Uterus (tissue), 2 donors: ENCODE data around the gene TTC36.

Experiments
- POLR2A ChIP-seq, 2 donors: fragments of 450-650 bp; IDR thresholded peaks; one replicate each; pipeline ENCODE4 v1.6.1; 2016; ENCODE audit warnings: antibody characterized with exemption in 2 of 2, mild to moderate bottlenecking in 1 of 2, moderate library complexity in 1 of 2
- TF ChIP-seq, protein P1 (sequence below), 4 experiments: fragments of 200-600 bp in 2 of 4; fragments of 450-650 bp in 2 of 4; sonication (generic) in 2 of 4; IDR thresholded peaks; one replicate each; pipeline ENCODE4 v1.5.1; 2016 to 2019; ENCODE audit warnings: antibody characterized with exemption in 4 of 4, mild to moderate bottlenecking in 2 of 4, moderate library complexity in 1 of 4

GRCh38 chr11:118485273-118485672 is 42.0 kb upstream of the TTC36 start:
- TF ChIP-seq, protein P1, sequence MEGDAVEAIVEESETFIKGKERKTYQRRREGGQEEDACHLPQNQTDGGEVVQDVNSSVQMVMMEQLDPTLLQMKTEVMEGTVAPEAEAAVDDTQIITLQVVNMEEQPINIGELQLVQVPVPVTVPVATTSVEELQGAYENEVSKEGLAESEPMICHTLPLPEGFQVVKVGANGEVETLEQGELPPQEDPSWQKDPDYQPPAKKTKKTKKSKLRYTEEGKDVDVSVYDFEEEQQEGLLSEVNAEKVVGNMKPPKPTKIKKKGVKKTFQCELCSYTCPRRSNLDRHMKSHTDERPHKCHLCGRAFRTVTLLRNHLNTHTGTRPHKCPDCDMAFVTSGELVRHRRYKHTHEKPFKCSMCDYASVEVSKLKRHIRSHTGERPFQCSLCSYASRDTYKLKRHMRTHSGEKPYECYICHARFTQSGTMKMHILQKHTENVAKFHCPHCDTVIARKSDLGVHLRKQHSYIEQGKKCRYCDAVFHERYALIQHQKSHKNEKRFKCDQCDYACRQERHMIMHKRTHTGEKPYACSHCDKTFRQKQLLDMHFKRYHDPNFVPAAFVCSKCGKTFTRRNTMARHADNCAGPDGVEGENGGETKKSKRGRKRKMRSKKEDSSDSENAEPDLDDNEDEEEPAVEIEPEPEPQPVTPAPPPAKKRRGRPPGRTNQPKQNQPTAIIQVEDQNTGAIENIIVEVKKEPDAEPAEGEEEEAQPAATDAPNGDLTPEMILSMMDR (IDR thresholded peaks at IDR 0.05): no peak
- no peak for TF ChIP-seq POLR2A (IDR thresholded peaks at IDR 0.05)
